Testis (tissue), 2 donors: ENCODE data around the gene PAGR1.

ENCODE experiments used
- POLR2A ChIP-seq: fragments of 450-650 bp; IDR thresholded peaks from one replicate; pipeline ENCODE4 v1.6.1; 2017; ENCODE audit warnings: antibody characterized with exemption, mild to moderate bottlenecking, moderate library complexity
- TF ChIP-seq, protein P1 (sequence below), 3 experiments: fragments of 450-650 bp in 2 of 3; fragments of 200-600 bp in 1 of 3; sonication (generic) in 1 of 3; IDR thresholded peaks; one replicate each; pipeline ENCODE4 v1.5.1; 2016 to 2019; ENCODE audit warnings: antibody characterized with exemption in 3 of 3, mild to moderate bottlenecking in 2 of 3, moderate library complexity in 1 of 3

DNA sequence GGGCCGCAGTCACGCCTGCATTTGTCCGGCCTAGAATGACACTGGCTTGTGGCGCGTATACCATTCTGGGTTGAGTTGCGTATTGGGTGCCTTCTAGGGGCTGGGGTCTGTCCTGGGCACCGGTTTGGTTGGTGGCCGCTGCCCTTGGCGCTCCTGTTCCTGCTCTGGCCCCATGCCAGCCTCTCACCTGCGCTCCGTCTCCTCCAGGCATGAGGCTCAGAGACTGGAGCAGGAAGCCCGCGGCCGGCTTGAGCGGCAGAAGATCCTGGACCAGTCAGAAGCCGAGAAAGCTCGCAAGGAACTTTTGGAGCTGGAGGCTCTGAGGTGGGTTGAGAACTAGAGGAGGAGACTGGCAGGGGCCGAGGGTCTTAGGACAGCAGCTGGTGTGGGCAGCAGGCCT lies 29.7 kb downstream of the PAGR1 start:
- TF ChIP-seq, protein P1, sequence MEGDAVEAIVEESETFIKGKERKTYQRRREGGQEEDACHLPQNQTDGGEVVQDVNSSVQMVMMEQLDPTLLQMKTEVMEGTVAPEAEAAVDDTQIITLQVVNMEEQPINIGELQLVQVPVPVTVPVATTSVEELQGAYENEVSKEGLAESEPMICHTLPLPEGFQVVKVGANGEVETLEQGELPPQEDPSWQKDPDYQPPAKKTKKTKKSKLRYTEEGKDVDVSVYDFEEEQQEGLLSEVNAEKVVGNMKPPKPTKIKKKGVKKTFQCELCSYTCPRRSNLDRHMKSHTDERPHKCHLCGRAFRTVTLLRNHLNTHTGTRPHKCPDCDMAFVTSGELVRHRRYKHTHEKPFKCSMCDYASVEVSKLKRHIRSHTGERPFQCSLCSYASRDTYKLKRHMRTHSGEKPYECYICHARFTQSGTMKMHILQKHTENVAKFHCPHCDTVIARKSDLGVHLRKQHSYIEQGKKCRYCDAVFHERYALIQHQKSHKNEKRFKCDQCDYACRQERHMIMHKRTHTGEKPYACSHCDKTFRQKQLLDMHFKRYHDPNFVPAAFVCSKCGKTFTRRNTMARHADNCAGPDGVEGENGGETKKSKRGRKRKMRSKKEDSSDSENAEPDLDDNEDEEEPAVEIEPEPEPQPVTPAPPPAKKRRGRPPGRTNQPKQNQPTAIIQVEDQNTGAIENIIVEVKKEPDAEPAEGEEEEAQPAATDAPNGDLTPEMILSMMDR (IDR thresholded peaks at IDR 0.05): no peak
- TF ChIP-seq POLR2A: no peak
